Glutamatergic neuron (in vitro differentiated cells): Measurements from ENCODE around the gene ARID3A. TPM values are rescaled to one million over a fixed set of nuclear protein-coding genes. Genes with fewer than 3 reads are reported as not detected.
"Not testable (repeated sequence)": the region's sequence is repeated elsewhere in the genome, so short reads cannot be mapped to it uniquely, and the experiment has no call there.

Experiments
- DNase-seq: peaks from one replicate; pipeline ENCODE4 v3.0.0; 2022
- H3K27ac Mint-ChIP-seq: one replicate; pipeline ENCODE4 v1.8.0; 2020; ENCODE audit warnings: mild to moderate bottlenecking, mixed read lengths, inconsistent platforms; ENCODE audit not compliant: unreplicated experiment
- H3K27me3 Mint-ChIP-seq: one replicate; pipeline ENCODE4 v1.8.0; 2020; ENCODE audit warnings: mild to moderate bottlenecking, moderate library complexity, mixed read lengths, inconsistent platforms; ENCODE audit not compliant: unreplicated experiment
- H3K36me3 Mint-ChIP-seq: one replicate; pipeline ENCODE4 v1.8.0; 2020; ENCODE audit warnings: mild to moderate bottlenecking, mixed read lengths, inconsistent platforms; ENCODE audit not compliant: unreplicated experiment
- H3K4me1 Mint-ChIP-seq: one replicate; pipeline ENCODE4 v1.8.0; 2020; ENCODE audit warnings: mild to moderate bottlenecking, low read depth, mixed read lengths, inconsistent platforms; ENCODE audit not compliant: unreplicated experiment
- H3K4me3 Mint-ChIP-seq: one replicate; pipeline ENCODE4 v1.8.0; 2020; ENCODE audit warnings: mild to moderate bottlenecking, mixed read lengths, inconsistent platforms; ENCODE audit not compliant: unreplicated experiment
- H3K9me3 Mint-ChIP-seq: one replicate; pipeline ENCODE4 v1.8.0; 2020; ENCODE audit warnings: mild to moderate bottlenecking, moderate library complexity, mixed read lengths, inconsistent platforms; ENCODE audit not compliant: unreplicated experiment
- CTCF ChIP-seq: fragments of 200-600 bp; sonication (generic); IDR thresholded peaks from one replicate; pipeline ENCODE4 v1.5.0; 2021; ENCODE audit not compliant: partially characterized antibody, unreplicated experiment
- long read RNA-seq: library from polyadenylated mRNA; unstranded; transcript quantifications from one replicate; pipeline ENCODE4 v2.0.0, GENCODE V29; 2020; ENCODE audit not compliant: unreplicated experiment
- total RNA-seq: library from RNA; stranded (reverse); fragmentation: NEBNext Ultra II Directional; extraction: Animal tissue kit (Norgen Biotek cat#: 25700); gene quantifications from one replicate; pipeline ENCODE4 v1.2.1, GENCODE V29; 2021; ENCODE audit not compliant: unreplicated experiment

ARID3A gene
- 148 TPM for total RNA-seq
- long read RNA-seq, partial matches to known transcripts: 11 of 21 reads
- long read RNA-seq, other reads (novel, unspliced or antisense): 10 of 21 reads

- TF ChIP-seq CTCF: no peak
- peaks cover 10% of the 10 kb centered on the region for H3K27me3 Mint-ChIP-seq
- peak within 1 kb of the TSS; percentile 88 for H3K4me3 Mint-ChIP-seq
- H3K4me1 Mint-ChIP-seq: peaks cover 5% of the 10 kb centered on the region
- peak; percentile 86 for DNase-seq
- H3K9me3 Mint-ChIP-seq: peaks cover 8% of the 10 kb centered on the region
- H3K27ac Mint-ChIP-seq: peak within 1 kb of the TSS; percentile 83
- no peaks in the 10 kb centered on the region for H3K36me3 Mint-ChIP-seq
Measured at GRCh38 chr19:925526-926322, at the start of gene ARID3A. ARID3A (plus strand) TSS chr19:926035; CDS start chr19:929529, 3,494 bp downstream.

GRCh38 chr19:876089-876488 is 49.7 kb upstream of the ARID3A start:
- Mint-ChIP-seq H3K27ac (no peak overlapping the region), H3K4me1 (no peaks in the 10 kb centered on the region), H3K4me3 (no peak overlapping the region), H3K27me3 (peaks cover 5% of the 10 kb centered on the region), H3K36me3 (no peaks in the 10 kb centered on the region), H3K9me3 (peaks cover 5% of the 10 kb centered on the region)
- no peak for TF ChIP-seq CTCF
- DNase-seq: no peak

- no peaks in the 10 kb centered on the region for H3K36me3 Mint-ChIP-seq
- H3K4me3 Mint-ChIP-seq: no peak overlapping the region
- TF ChIP-seq CTCF: no peak
- peaks cover 5% of the 10 kb centered on the region for H3K9me3 Mint-ChIP-seq
- DNase-seq: no peak
- H3K27me3 Mint-ChIP-seq: peaks cover 2% of the 10 kb centered on the region
- H3K4me1 Mint-ChIP-seq: no peaks in the 10 kb centered on the region
- no peak overlapping the region for H3K27ac Mint-ChIP-seq
Measured at GRCh38 chr19:876780-877314, 49.0 kb upstream of the ARID3A start.

GRCh38 chr19:877992-878660 is 47.7 kb upstream of the ARID3A start:
- DNase-seq, H3K27ac Mint-ChIP-seq, H3K9me3 Mint-ChIP-seq, H3K4me3 Mint-ChIP-seq, H3K4me1 Mint-ChIP-seq, H3K27me3 Mint-ChIP-seq, H3K36me3 Mint-ChIP-seq: not testable (repeated sequence)

- not testable (repeated sequence) for H3K36me3 Mint-ChIP-seq, H3K4me3 Mint-ChIP-seq, H3K4me1 Mint-ChIP-seq, H3K27me3 Mint-ChIP-seq, H3K9me3 Mint-ChIP-seq, H3K27ac Mint-ChIP-seq, DNase-seq
Measured at GRCh38 chr19:878751-879561, 46.9 kb upstream of the ARID3A start.
